Measurements from ENCODE around the gene LRP8. TPM values are rescaled to one million over a fixed set of nuclear protein-coding genes. Genes with fewer than 3 reads are reported as not detected.

LRP8 gene
- total RNA-seq, 1 experiment from 2014 or later = 54.4 TPM

- CTCF ChIA-PET = no interaction called here
These were observed 18.3 kb upstream of the LRP8 start for GRCh38 chr1:53345996-53346813.

GRCh38 chr1:53344921-53345838, 17.3 kb upstream of the LRP8 start:
- CTCF ChIA-PET = no interaction called here
- Histone ChIP-seq H3K27ac (ENCODE audit: low read length) (no peak overlapping the region), H3K36me3 (ENCODE audit: low read depth, low read length) (no peaks in the 10 kb centered on the region), H2AFZ (ENCODE audit: low read length) (no peak overlapping the region), H3K4me3 (ENCODE audit: low read length) (no peak overlapping the region), H3K4me1 (ENCODE audit: insufficient read depth, low read length) (no peaks in the 10 kb centered on the region), H3K9me2 (replicated peaks; ENCODE audit: low read length) (no peaks in the 10 kb centered on the region), H3K4me2 (ENCODE audit: low read length) (no peak overlapping the region), H4K20me1 (ENCODE audit: low read length) (no peaks in the 10 kb centered on the region), H3K9me3 (ENCODE audit: low read length) (no peaks in the 10 kb centered on the region), H3K27me3 (ENCODE audit: low read length) (no peaks in the 10 kb centered on the region), H3K9ac (ENCODE audit: low read length) (no peak overlapping the region), H3K79me2 (ENCODE audit: low read length) (no peaks in the 10 kb centered on the region), H3F3A (ENCODE audit: low read length, unreplicated experiment) (no peaks in the 10 kb centered on the region)
- DNase-seq = no peak
- intact Hi-C loops (cut with micrococcal nuclease) = no loop called here
- TF ChIP-seq EZH2 (IDR thresholded peaks at IDR 0.05; ENCODE audit: low read length, unreplicated experiment) (no peak), CTCF (conservative IDR thresholded peaks at IDR 0.05; ENCODE audit: low read depth, low read length) (no peak), EZH2phosphoT487 (IDR thresholded peaks at IDR 0.05; ENCODE audit: borderline replicate concordance, low read length) (no peak)
- BruUV-seq (replicated peaks) = no TSS peak
- POLR2A ChIA-PET (ENCODE audit: unreplicated experiment) = no interaction called here
- ATAC-seq = no peak

More at GRCh38 chr1:53345996-53346813, 18.3 kb upstream of the LRP8 start:
- H3K4me2 ChIP-seq (ENCODE audit: low read length) = no peak overlapping the region
- no peak overlapping the region for H3K9ac ChIP-seq (ENCODE audit: low read length)
- no peaks in the 10 kb centered on the region for H3K36me3 ChIP-seq (ENCODE audit: low read depth, low read length)
- intact Hi-C loops (cut with micrococcal nuclease) = no loop called here
- no peak overlapping the region for H3K27ac ChIP-seq (ENCODE audit: low read length)
- no peak overlapping the region for H3K4me3 ChIP-seq (ENCODE audit: low read length)
- no peaks in the 10 kb centered on the region for H4K20me1 ChIP-seq (ENCODE audit: low read length)
- no peaks in the 10 kb centered on the region for H3K4me1 ChIP-seq (ENCODE audit: insufficient read depth, low read length)
- no peaks in the 10 kb centered on the region for H3K27me3 ChIP-seq (ENCODE audit: low read length)
- DNase-seq (no peak), ATAC-seq (no peak)
- no peak for TF ChIP-seq EZH2 (IDR thresholded peaks at IDR 0.05; ENCODE audit: low read length, unreplicated experiment)
- TF ChIP-seq EZH2phosphoT487 (IDR thresholded peaks at IDR 0.05; ENCODE audit: borderline replicate concordance, low read length) = no peak
- TF ChIP-seq CTCF (conservative IDR thresholded peaks at IDR 0.05; ENCODE audit: low read depth, low read length) = no peak
- POLR2A ChIA-PET (ENCODE audit: unreplicated experiment) = no interaction called here
- no TSS peak for BruUV-seq (replicated peaks)
- no peak overlapping the region for H2AFZ ChIP-seq (ENCODE audit: low read length)
- H3K9me3 ChIP-seq (ENCODE audit: low read length) = no peaks in the 10 kb centered on the region
- H3K9me2 ChIP-seq (replicated peaks; ENCODE audit: low read length) = no peaks in the 10 kb centered on the region
- no peaks in the 10 kb centered on the region for H3F3A ChIP-seq (ENCODE audit: low read length, unreplicated experiment)
- H3K79me2 ChIP-seq (ENCODE audit: low read length) = no peaks in the 10 kb centered on the region

All from PC-3 (cell line).